Sigmoid colon (tissue), 4 donors: Measurements from ENCODE around the gene ARHGAP6.

ENCODE experiments used
- CTCF ChIP-seq, 4 experiments: fragments of 450-650 bp in 3 of 4; fragments of 200-600 bp in 1 of 4; IDR thresholded peaks; one replicate each; pipeline ENCODE4 v1.5.1; 2016 to 2019; ENCODE audit warnings: antibody characterized with exemption in 4 of 4, mild to moderate bottlenecking in 3 of 4, moderate library complexity in 2 of 4
- POLR2A ChIP-seq, 2 donors: fragments of 450-650 bp; IDR thresholded peaks; one replicate each; pipeline ENCODE4 v1.6.1; 2016; ENCODE audit warnings: antibody characterized with exemption in 2 of 2, mild to moderate bottlenecking in 2 of 2, moderate library complexity in 2 of 2
- POLR2AphosphoS5 ChIP-seq, 4 donors: sonication (generic); formaldehyde crosslinking; IDR thresholded peaks; one replicate each; pipeline ENCODE4 v1.6.1; 2017; ENCODE audit warnings: antibody characterized with exemption in 4 of 4

GRCh38 chrX:11190745-11191510 lies 474.8 kb downstream of the ARHGAP6 start:
- no peak for TF ChIP-seq CTCF (IDR thresholded peaks at IDR 0.05)
- no peak for TF ChIP-seq POLR2AphosphoS5 (IDR thresholded peaks at IDR 0.05)
- TF ChIP-seq POLR2A (IDR thresholded peaks at IDR 0.05): no peak
